Esophagus muscularis mucosa (tissue), 3 donors: Measurements from ENCODE around the gene USP8.

ENCODE experiments used
- POLR2AphosphoS5 ChIP-seq, 2 donors: sonication (generic); formaldehyde crosslinking; IDR thresholded peaks; one replicate each; pipeline ENCODE4 v1.6.1; 2017; ENCODE audit warnings: antibody characterized with exemption in 2 of 2
- TF ChIP-seq, protein P1 (sequence below), 3 experiments: fragments of 200-600 bp in 2 of 3; fragments of 450-650 bp in 1 of 3; sonication (generic) in 2 of 3; IDR thresholded peaks; one replicate each; pipeline ENCODE4 v1.5.1; 2017 to 2019; ENCODE audit warnings: antibody characterized with exemption in 3 of 3, mild to moderate bottlenecking in 2 of 3, moderate library complexity in 1 of 3

DNA sequence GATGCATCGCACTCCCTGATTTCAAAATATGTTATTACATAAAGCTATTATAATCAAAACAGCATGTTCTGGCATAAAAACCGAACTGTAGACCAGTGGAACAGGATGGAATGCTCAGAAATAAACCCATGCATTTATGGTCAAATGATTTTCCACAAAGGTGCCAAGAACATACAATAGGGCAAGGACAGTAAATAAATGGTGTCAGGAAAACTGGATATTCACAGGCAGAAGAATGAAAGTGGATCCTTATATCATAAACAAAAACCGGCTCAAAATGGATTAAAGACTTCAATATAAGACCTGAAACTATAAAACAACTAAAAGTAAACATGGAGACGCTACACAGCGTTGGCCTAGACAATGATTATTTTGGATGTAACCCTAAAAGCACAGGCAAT is 99.6 kb downstream of the USP8 start:
- no peak for TF ChIP-seq POLR2AphosphoS5 (IDR thresholded peaks at IDR 0.05)
- TF ChIP-seq, protein P1, sequence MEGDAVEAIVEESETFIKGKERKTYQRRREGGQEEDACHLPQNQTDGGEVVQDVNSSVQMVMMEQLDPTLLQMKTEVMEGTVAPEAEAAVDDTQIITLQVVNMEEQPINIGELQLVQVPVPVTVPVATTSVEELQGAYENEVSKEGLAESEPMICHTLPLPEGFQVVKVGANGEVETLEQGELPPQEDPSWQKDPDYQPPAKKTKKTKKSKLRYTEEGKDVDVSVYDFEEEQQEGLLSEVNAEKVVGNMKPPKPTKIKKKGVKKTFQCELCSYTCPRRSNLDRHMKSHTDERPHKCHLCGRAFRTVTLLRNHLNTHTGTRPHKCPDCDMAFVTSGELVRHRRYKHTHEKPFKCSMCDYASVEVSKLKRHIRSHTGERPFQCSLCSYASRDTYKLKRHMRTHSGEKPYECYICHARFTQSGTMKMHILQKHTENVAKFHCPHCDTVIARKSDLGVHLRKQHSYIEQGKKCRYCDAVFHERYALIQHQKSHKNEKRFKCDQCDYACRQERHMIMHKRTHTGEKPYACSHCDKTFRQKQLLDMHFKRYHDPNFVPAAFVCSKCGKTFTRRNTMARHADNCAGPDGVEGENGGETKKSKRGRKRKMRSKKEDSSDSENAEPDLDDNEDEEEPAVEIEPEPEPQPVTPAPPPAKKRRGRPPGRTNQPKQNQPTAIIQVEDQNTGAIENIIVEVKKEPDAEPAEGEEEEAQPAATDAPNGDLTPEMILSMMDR (IDR thresholded peaks at IDR 0.05): no peak
